Measurements from ENCODE around the gene ADGRG7. TPM values are rescaled to one million over a fixed set of nuclear protein-coding genes. Genes with fewer than 3 reads are reported as not detected.

Gene ADGRG7
- total and polyA plus RNA-seq, 2 of the 13 experiments (the other 11 are each of a cell fraction or from before 2014, with no cell fraction given): not detected

GRCh38 chr3:100590114-100590839 is 19.1 kb upstream of the ADGRG7 start (continued):
- no peak for TF ChIP-seq AHDC1 (CRISPR knock-in tag; IDR thresholded peaks at IDR 0.05; ENCODE audit: borderline replicate concordance)
- no peak for TF ChIP-seq AFF4 (CRISPR knock-in tag; IDR thresholded peaks at IDR 0.05)
